CD4-positive, CD25-positive, alpha-beta regulatory T cell (primary cell): ENCODE measurements around the gene DGCR6. TPM values are rescaled to one million over a fixed set of nuclear protein-coding genes. Genes with fewer than 3 reads are reported as not detected.
"Not testable (repeated sequence)": the region's sequence is repeated elsewhere in the genome, so short reads cannot be mapped to it uniquely, and the experiment has no call there.

Source experiments
- ATAC-seq, 2 donors: fragments of 150-1000 bp; cut with Tn5 transposase; one replicate each; pipeline ENCODE4 v1.10.0; 2021; ENCODE audit warnings: low read depth in 2 of 2, moderate number of reproducible peaks in 2 of 2, moderate library complexity in 1 of 2
- DNase-seq, 3 donors: peaks; one replicate each; pipeline versions ENCODE4 v3.0.0 to v3.0.0-alpha.2; 2012 to 2022; ENCODE audit warnings: mixed read lengths in 1 of 3
- H3K27ac ChIP-seq: one replicate; pipeline ENCODE4 v1.7.0; 2013; ENCODE audit warnings: mild to moderate bottlenecking, low read length; ENCODE audit not compliant: insufficient read depth, poor library complexity, severe bottlenecking
- H3K27me3 ChIP-seq: one replicate; pipeline ENCODE4 v1.7.0; 2013; ENCODE audit warnings: low read length; ENCODE audit not compliant: control insufficient read depth, insufficient read depth
- H3K36me3 ChIP-seq: one replicate; pipeline ENCODE4 v1.7.0; 2013; ENCODE audit warnings: mild to moderate bottlenecking, low read length, moderate library complexity; ENCODE audit not compliant: control insufficient read depth, insufficient read depth
- H3K4me1 ChIP-seq: 2 replicates; pipeline ENCODE4 v1.7.0; 2013; ENCODE audit warnings: mild to moderate bottlenecking, low read length; ENCODE audit not compliant: insufficient read depth, control insufficient read depth, poor library complexity, severe bottlenecking
- H3K4me3 ChIP-seq: one replicate; pipeline ENCODE4 v1.7.0; 2013; ENCODE audit warnings: low read depth, mild to moderate bottlenecking, low read length, moderate library complexity
- H3K9me3 ChIP-seq, 2 experiments: 1 replicate in 1 of 2; 2 replicates in 1 of 2; pipeline ENCODE4 v1.7.0; 2013; ENCODE audit warnings: low read length in 2 of 2, mild to moderate bottlenecking in 1 of 2, moderate library complexity in 1 of 2; ENCODE audit not compliant: control insufficient read depth in 2 of 2
- H3K27ac Mint-ChIP-seq, 3 donors: one replicate each; pipeline ENCODE4 v1.8.0; 2020 to 2022; ENCODE audit warnings: mild to moderate bottlenecking in 3 of 3, mixed read lengths in 3 of 3, moderate library complexity in 2 of 3
- H3K27me3 Mint-ChIP-seq: one replicate; pipeline ENCODE4 v1.8.0; 2022; ENCODE audit warnings: mild to moderate bottlenecking, mixed read lengths
- H3K36me3 Mint-ChIP-seq: one replicate; pipeline ENCODE4 v1.8.0; 2020; ENCODE audit warnings: mixed read lengths
- H3K4me1 Mint-ChIP-seq, 4 donors: one replicate each; pipeline ENCODE4 v1.8.0; 2020 to 2022; ENCODE audit warnings: mixed read lengths in 4 of 4, mild to moderate bottlenecking in 1 of 4
- H3K4me3 Mint-ChIP-seq, 4 donors: one replicate each; pipeline ENCODE4 v1.8.0; 2020 to 2022; ENCODE audit warnings: mild to moderate bottlenecking in 4 of 4, mixed read lengths in 4 of 4, moderate library complexity in 3 of 4
- H3K9me3 Mint-ChIP-seq, 7 donors: one replicate each; pipeline ENCODE4 v1.8.0; 2020 to 2022; ENCODE audit warnings: mixed read lengths in 7 of 7, mild to moderate bottlenecking in 3 of 7, moderate library complexity in 2 of 7
- polyA plus RNA-seq, 4 donors: library from polyadenylated mRNA; unstranded; fragments of 300-500 nt; fragmentation: Illumina TruSeq; gene quantifications; one replicate each; pipeline ENCODE4 v1.2.3, GENCODE V29; 2021
- total RNA-seq: library from RNA; stranded (reverse); gene quantifications from one replicate; pipeline ENCODE4 v1.2.3, GENCODE V29; 2022

The DGCR6 gene
- total and polyA plus RNA-seq, 5 donors from 2014 or later, result 0.07 to 6.5 (median 0.54) TPM

GRCh38 chr22:18958321-18958705 lies 52.2 kb downstream of the DGCR6 start:
- H3K36me3 ChIP-seq, H3K4me3 ChIP-seq, H3K36me3 Mint-ChIP-seq, H3K4me3 Mint-ChIP-seq, H3K27ac ChIP-seq, H3K27me3 Mint-ChIP-seq, H3K27me3 ChIP-seq, H3K27ac Mint-ChIP-seq, H3K9me3 Mint-ChIP-seq, H3K9me3 ChIP-seq, H3K4me1 ChIP-seq, ATAC-seq, H3K4me1 Mint-ChIP-seq, DNase-seq: not testable (repeated sequence)

DNA sequence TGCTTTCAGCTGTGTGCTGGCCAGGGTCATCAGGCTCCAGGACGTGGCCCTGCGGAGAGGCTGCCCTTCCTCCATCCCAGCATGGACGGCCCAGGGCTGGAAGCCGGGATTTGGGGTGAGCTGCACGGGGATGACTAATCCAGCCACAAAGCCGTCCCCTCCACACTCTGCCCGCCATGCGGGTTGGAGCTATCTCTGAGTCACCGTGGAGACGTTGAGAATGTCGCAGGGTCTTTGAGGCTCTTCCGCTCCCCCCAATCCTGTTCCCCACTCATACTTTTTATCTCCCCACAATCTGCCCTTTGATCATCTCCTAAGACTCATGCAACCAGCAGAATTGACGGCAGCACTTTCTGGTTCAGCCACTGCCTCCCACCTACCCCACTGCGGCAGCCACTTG lies 52.6 kb downstream of the DGCR6 start:
- not testable (repeated sequence) for H3K36me3 Mint-ChIP-seq, H3K4me1 ChIP-seq, H3K36me3 ChIP-seq, DNase-seq, H3K9me3 Mint-ChIP-seq, H3K27ac Mint-ChIP-seq, H3K4me3 ChIP-seq, H3K4me1 Mint-ChIP-seq, H3K27me3 Mint-ChIP-seq, H3K9me3 ChIP-seq, H3K27me3 ChIP-seq, ATAC-seq, H3K4me3 Mint-ChIP-seq, H3K27ac ChIP-seq

DNA sequence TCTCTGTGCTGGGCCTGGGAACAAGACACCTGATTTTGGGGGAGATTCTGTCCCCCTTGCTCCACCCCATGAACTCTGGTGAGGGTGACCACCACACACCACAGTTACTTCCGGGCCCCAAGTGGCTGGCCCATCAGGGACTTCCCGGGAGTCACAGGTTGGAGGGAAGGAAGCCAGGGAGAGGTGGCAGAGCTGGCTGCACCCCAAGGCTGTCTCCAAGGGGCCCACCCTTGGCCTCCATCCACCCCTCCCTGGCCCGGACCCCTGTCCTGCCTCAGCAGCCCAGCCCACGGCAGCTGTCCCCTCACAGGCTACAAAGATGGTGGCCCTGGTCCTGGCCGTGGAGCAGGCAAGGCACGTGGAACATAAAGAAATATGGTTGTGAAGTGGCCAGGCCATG lies 53.1 kb downstream of the DGCR6 start:
- not testable (repeated sequence) for H3K36me3 ChIP-seq, H3K4me3 ChIP-seq, DNase-seq, H3K9me3 ChIP-seq, H3K27ac Mint-ChIP-seq, ATAC-seq, H3K27me3 Mint-ChIP-seq, H3K4me1 ChIP-seq, H3K4me3 Mint-ChIP-seq, H3K27me3 ChIP-seq, H3K27ac ChIP-seq, H3K9me3 Mint-ChIP-seq, H3K4me1 Mint-ChIP-seq, H3K36me3 Mint-ChIP-seq

GRCh38 chr22:18959741-18960140 lies 53.6 kb downstream of the DGCR6 start:
- not testable (repeated sequence) for H3K27me3 ChIP-seq, H3K4me1 Mint-ChIP-seq, H3K9me3 ChIP-seq, H3K4me3 ChIP-seq, H3K36me3 Mint-ChIP-seq, H3K27ac Mint-ChIP-seq, H3K36me3 ChIP-seq, H3K27ac ChIP-seq, H3K9me3 Mint-ChIP-seq, ATAC-seq, H3K4me1 ChIP-seq, DNase-seq, H3K27me3 Mint-ChIP-seq, H3K4me3 Mint-ChIP-seq

- not testable (repeated sequence) for H3K4me1 Mint-ChIP-seq, H3K27me3 Mint-ChIP-seq, ATAC-seq, H3K4me3 Mint-ChIP-seq, H3K27ac ChIP-seq, H3K4me1 ChIP-seq, H3K9me3 ChIP-seq, H3K36me3 ChIP-seq, H3K4me3 ChIP-seq, DNase-seq, H3K27ac Mint-ChIP-seq, H3K36me3 Mint-ChIP-seq, H3K27me3 ChIP-seq, H3K9me3 Mint-ChIP-seq
These were observed 54.2 kb downstream of the DGCR6 start for GRCh38 chr22:18960166-18960820.

- not testable (repeated sequence) for ATAC-seq, H3K27ac ChIP-seq, H3K4me3 ChIP-seq, H3K27me3 Mint-ChIP-seq, H3K4me1 ChIP-seq, H3K9me3 ChIP-seq, H3K36me3 ChIP-seq, H3K9me3 Mint-ChIP-seq, H3K4me3 Mint-ChIP-seq, H3K36me3 Mint-ChIP-seq, H3K27me3 ChIP-seq, DNase-seq, H3K4me1 Mint-ChIP-seq
- H3K27ac Mint-ChIP-seq, result peak overlapping the region in 1 of 3 donors; percentile 63
These were observed 55.1 kb downstream of the DGCR6 start for GRCh38 chr22:18961201-18961600.

Other genes with a start within 250 kb of the DGCR6 start
- gene PRODH, start 30.0 kb downstream of the DGCR6 start, total RNA-seq, result not detected
- not detected for gene PRODH, start 30.0 kb downstream of the DGCR6 start, polyA plus RNA-seq
- 58.4 TPM for gene DGCR2, start 216.1 kb downstream of the DGCR6 start, total RNA-seq
- gene DGCR2, start 216.1 kb downstream of the DGCR6 start, polyA plus RNA-seq, result 10 to 100 TPM; 51.8 to 75.2 (median 57.2) TPM
- not detected for gene TSSK2, start 225.0 kb downstream of the DGCR6 start, total RNA-seq
- not detected for gene TSSK2, start 225.0 kb downstream of the DGCR6 start, polyA plus RNA-seq
- gene ESS2, start 238.3 kb downstream of the DGCR6 start, total RNA-seq, result 47.3 TPM
- 10 to 100 TPM in 3 of 4 donors, 1 to 10 TPM in 1; 10.0 to 12.5 (median 11.2) TPM for gene ESS2, start 238.3 kb downstream of the DGCR6 start, polyA plus RNA-seq
- gene GSC2, start 244.0 kb downstream of the DGCR6 start, total RNA-seq, result not detected
- not detected for gene GSC2, start 244.0 kb downstream of the DGCR6 start, polyA plus RNA-seq